Measurements from ENCODE around the gene ZNF778. TPM values are rescaled to one million over a fixed set of nuclear protein-coding genes. Genes with fewer than 3 reads are reported as not detected.

ZNF778 gene
- total RNA-seq, 1 experiment from 2014 or later = 8.8 TPM

DNA sequence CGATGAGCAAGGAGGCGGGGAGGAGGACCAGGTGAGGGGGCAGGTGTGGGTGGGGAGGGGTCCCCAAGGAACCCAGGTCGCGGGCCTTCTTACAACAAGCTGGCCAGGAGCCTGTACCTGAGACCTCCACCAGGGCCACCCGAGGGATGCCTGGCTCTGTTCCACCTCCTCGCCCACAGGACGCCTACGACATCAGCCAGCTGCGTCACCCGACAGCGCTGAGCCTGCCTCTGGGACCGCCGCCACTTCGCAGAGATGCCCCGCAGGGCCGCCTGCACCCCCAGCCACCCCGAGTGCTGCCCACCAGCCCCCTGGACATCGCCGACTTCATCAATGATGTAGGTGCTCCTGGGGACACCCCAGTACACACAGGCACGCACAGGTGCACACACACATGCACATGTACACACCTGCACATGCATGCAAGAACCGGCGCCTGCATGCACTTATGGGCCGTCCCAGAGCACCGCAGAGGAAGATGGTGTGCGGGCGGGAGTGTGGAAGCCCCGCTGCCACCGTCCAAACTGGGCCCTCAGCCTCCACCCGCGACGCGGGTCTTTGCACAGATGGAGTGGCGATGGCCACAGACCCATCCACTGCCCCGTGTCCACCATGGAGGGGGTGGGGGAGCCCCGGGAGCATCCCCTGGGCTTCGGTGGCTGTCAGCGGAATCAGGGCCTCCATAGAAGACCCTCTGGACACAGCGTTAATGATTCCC lies 23.8 kb upstream of the ZNF778 start:
- no peak for DNase-seq (ENCODE audit: low spot score)

DNA sequence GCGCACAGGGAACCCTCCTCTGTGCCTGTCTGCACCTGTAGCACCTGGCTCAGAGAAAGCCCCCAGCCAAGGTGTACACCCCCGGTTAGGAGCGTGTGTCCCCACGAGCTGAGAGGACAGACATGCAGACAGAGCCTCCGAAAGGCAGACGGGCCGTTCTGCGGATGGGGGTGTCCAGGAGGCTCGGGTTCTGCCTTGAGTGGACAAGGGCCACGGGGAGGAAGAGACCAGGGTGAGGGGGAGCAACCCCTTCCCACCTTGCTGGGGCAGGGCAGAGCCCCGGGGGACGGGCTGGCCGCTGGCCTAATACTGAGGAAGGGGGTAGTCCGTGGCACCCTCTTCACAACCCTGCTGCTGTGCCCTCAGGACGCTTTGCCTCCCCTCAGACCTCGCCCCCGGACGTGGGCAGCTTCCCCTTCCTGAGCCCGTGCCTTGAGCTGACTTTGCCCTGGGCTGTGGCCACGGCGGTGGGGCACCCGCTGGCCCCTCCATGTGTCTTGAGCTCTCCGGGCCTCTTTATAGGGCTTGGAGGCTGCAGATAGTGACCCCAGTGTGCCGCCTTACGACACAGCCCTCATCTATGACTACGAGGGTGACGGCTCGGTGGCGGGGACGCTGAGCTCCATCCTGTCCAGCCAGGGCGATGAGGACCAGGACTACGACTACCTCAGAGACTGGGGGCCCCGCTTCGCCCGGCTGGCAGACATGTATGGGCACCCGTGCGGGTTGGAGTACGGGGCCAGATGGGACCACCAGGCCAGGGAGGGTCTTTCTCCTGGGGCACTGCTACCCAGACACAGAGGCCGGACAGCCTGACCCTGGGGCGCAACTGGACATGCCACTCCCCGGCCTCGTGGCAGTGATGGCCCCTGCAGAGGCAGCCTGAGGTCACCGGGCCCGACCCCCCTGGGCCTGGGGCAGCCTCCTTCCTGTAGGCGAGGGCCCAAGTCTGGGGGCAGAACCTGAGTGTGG lies 22.9 kb upstream of the ZNF778 start:
- no peak for DNase-seq (ENCODE audit: low spot score)

DNA sequence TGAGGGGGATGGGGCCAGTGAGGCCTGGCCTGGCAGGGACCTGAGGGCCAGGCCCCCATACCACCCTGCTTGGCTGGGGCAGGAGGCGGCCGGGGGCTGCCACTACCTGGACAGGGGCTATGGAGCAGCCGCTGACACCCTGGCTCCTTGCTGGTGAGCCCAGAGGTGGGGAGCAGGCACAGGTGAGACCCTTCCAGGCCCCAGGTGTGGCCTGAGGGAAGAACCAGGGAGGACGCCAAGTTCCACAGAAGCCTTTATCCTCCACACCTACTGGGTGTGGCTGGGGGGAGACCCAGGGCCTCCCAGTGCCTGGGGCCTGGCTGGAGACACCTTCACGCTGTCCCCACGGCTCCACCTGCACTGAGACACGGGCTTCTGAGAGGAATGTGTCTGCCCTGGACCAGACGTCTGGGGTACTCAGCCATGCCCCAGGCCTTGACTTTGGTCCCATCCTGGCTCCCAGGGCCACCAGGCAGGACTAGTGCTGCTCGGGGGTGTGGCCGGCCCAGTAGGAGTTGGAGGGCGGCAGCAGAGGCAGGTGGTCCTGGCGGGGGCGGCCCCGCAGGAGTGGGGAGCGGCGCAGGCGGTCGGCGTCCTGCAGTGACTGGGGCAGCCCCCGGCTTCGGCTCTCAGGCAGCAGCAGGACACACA lies 21.9 kb upstream of the ZNF778 start:
- no peak for DNase-seq (ENCODE audit: low spot score)

DNA sequence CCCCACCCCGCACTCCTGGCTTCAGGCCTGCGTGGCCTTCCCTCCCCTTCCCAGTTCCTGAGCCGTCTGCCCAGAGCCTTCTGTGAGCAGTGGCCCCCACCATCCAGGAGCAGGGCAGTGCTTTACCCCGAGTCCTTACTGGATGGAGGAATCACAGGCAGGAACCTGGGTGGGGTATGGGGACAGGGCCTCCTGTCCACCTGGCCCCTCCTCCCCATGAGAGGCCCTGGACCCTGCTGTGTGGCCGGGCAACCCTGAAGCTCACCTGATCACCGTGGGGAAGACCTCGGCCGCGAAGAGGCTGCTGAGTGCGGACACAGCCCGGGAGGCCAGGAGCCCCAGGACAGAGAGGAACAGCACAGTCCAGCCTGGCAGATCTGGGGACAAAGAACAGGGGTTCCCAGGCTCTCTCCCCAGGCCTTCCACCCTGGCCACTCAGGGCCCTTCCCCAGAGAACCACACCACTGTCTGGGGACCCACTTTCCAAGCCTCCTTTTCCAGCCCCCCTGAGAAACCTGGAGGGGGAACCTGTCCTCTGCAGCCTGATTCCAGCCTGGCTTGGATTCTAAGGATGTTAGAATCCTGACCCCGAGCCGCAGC lies 20.4 kb upstream of the ZNF778 start:
- no peak for DNase-seq (ENCODE audit: low spot score)

DNA sequence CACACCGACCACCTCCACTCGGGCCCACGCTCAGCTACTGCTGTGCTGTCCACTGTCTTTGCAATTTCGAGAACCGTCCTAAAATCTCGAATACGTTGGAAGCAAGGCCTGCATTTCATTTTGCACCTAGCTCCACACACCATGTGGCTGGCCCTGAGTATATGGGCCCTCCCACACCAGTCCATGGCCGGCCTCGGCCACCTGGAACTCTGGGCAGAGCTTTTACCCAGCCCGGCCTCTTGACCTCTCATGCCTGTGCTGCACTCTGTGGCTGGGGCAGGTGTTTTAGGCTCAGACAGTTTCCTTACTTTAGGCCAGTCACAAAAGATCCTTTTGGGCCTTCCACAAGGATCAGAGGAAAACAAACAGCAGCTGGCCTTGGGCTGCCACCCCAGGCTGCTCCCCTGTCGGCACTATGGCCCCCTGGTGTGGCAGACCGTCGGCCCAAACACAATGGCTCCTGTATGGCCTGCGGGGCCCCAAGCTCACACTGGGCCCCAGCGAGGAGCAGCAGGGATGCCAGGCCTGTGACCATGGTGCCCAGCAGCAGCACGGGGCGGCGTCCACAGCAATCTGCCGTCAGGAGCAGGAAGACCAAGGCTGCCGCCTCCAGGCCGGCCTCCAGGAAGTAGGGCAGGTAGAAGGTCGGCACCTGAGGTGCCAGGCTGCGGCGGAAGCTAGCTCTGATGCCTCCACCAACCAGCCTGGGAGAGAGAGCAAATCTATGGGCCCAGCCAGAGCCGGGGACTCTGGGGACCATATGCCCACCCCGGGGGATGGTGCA lies 19.7 kb upstream of the ZNF778 start:
- peak; percentile 22 for DNase-seq (ENCODE audit: low spot score)

DNA sequence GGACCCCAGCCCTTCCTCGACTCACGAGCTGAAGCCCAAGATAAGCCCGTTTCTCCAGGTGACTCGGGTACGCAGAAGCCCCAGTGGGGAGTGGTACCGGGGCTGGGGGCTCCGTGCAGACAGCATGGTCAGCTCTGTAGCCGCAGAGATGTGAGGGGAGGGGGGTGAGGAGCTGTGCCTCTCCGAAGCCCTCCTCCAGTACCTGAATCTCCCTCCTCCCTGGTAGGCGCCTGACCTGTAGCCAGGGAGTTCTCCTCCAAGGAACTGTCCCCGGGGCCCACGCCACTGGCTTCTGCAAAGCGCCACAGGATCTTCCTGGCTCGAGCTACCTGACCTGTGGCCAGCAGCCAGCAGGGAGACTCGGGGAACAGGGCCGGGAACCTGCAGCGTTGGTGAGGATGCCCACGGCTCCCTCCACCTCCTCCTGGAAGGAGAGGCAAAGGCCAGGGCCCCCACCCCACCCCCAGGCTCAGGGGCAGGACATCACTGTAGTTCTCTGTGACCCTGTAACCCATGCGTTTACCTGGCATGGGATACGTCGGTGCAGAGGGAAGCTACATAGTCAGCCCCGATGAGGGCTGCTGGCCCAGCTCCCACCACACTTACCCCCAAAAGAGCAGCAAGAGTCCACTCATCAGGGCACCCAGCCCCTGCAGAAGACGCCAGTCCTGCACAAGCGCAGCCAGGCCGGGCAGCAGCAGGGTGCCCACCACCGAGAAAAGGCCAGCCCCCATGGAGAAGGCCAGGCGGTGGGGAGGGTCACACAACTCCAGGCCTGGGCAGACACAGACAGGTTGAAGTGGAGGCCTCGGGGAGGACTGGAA lies 18.9 kb upstream of the ZNF778 start:
- DNase-seq (ENCODE audit: low spot score) = no peak

DNA sequence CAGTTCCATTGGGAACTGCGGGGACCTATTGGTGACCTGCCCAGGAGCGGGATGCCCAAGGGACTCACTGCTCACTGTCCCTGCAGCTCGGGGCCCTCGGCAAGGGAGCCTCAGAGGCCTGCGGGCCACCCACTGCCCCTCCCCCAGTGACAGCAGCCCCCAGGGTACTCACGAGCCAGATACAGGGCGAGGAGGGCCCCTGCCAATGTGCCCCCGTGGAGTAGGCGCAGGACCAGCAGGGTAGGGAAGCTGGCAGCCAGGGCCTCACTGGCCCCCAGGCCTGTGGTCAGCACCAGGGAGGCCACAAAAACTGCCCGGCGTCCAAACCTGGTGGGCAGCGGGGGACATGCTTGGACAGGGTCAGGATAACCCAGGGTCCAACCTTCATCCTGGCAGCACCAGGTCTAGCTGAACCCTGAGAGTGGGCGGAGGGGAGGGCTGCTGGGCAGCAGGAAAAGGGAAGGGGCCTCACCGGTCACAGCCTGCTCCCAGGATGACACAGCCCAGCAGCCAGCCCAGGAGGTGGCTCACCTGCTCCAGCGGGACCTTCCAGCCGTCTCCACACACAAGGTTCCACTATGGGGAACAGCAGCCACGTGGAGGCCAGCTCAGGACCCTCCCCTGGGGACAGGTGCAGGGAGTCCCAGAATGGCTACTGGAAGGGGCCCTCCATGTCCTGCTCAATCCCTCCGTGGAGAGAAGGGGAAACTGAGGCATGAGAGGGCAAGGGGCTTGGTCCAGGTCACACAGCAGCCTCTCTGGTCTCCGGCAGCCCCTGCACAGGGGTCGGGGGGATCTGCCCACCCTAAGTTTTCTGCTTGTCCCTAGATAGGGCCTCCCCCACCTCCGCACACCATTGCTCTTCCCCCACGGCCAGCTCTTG lies 18.0 kb upstream of the ZNF778 start:
- DNase-seq (ENCODE audit: low spot score) = no peak

DNA sequence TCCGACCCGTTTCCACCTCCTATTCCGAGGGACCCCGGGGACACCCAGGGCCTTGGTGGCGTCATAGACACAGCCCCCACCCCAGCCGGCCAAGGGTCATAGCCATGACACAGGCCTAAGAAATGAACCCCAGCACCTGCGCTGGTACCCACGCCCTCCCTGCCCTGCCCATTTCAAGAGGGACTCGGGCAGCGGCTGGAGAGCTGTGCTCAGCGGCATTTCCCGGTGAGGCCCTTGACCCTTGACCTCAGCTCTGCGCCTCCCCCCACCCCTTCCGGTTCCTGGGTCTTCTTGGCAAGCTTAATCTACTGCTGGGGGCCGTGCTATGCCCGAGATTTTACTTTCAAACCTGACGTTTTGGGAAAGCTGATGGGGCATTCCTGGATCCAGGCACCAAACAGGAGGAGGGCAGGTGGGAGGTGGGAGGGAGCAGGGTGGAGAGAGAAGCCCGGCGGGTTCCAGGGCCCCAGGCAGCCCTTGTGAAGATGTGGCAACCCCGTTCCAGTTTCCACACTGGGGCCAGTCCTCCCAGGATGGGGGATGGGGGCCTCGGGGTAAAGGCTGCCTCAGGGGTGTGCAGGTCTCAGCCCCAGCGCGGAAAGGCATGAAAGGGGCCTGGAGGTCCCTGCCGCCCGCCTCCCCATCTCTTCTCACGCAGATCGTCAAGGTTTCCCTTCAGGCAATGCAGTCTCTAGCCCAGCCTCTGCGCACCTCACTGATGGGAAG lies 17.2 kb upstream of the ZNF778 start, which contains the start of gene SLC22A31:
Gene SLC22A31, minus strand, starts transcription at position 414 of the 726 bp plus-strand sequence. Its CDS starts 36 bp downstream, at position 378.
- DNase-seq (ENCODE audit: low spot score) = no peak

DNA sequence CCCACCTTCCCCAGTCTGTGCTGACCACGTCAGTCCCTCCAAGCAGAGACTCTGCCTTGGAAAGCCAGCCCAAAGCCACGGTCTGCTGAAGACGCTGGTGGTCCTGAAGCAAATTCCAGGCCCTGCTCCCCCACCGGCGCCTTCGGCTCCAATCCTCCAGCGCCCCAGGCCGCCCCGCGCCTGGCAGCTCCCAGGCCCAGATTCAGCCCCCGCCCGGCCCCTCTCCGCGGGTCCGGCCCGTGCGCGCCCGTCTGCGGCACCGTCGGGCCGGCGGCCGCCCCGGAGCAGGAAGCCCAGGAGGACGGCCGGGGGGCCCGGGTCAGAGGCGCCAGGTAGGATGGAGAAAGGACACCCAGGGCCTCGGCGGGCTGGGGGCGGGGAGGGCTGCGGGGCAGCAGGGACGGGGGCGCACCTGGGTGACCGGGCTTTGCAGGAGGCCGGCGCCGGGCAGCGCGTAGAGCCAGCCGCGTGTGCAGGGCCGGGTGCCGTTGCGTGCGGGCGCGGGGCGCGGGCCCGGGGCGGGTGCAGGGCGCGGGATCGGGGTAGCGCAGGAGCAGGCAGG lies 16.6 kb upstream of the ZNF778 start:
- DNase-seq (ENCODE audit: low spot score) = no peak

DNA sequence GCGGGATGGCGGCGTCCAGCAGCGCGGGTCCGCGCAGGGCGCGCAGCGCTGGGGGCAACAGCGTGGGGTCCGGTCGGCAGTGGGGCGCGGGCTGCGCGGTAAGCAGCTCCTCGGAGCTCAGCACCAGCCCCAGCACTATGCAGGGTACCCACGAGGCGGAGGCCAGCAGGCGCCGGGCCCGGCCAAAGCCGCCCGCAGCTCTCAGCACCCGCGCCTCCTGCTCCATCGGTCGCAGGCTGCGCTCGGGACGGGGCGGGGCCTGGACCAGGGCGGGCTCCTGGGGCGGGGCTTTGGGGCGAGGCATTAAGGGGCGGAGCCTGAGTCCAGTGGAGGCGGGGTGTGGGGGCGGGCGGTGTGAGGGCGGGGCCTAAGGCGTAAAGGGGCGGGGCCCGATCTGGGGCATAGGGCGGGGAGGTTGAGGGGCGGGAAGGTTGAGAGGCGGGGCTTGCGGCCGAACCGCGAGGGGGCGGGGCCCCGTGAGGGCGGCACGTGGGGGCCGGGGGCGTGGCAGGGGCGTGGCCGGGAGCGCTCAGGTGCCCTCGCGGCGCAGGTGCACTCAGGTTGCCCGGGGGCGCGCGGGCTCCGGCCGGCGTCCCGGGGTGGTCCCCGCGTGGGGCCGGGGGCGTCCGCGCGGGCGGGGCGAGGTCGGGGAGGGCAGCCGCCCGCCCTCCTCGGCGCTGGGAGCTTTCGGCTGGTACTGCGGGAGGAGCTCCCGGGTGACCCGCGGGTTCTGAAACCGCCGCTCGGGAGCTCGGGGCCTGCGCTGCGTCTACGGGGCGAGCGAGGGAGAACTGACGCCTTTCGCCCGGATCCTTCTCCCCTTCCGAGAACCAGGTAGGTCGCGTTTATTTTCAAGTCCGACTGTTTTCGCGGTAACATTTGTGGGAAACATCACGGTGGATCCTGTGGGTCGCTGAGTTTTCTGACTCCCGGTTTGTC lies 15.8 kb upstream of the ZNF778 start:
- no peak for DNase-seq (ENCODE audit: low spot score)

DNA sequence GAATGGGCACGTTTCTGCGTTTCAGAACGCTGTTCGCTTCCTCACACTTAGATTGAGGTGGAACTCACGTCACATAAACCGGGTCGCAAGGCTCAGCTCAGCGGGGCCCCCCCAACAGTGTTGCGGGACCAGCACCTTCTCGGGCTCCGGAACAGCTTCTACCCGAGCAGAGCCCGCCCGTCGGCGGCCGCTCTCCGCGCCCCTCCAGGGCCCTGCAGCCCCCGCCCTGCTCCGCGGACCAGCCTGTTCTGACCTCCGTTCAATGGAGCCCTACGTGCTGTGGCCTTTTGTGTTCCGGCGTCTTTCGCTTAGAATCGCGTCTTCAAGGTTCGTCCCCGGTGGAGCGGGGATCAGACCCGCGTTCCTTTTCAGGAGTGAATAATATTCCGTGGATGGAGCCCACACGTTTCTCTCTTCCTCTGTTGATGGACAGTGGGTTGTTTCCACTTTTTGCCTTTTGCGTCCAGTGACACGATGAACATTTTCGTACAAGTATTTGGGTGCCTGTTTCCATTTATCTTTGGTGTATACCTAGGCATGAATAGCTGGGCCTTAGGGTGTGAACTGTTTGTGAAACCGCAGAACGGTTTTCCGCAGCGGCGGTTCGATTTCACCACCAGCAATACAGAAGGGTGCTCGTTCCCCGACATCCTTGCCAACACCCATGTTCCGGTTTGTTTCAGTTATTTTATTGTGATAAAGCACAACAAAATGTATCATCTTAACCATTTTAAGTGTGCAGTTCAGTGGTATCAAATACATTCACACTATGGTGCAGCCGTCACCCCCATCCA lies 14.9 kb upstream of the ZNF778 start:
- no peak for DNase-seq (ENCODE audit: low spot score)

DNA sequence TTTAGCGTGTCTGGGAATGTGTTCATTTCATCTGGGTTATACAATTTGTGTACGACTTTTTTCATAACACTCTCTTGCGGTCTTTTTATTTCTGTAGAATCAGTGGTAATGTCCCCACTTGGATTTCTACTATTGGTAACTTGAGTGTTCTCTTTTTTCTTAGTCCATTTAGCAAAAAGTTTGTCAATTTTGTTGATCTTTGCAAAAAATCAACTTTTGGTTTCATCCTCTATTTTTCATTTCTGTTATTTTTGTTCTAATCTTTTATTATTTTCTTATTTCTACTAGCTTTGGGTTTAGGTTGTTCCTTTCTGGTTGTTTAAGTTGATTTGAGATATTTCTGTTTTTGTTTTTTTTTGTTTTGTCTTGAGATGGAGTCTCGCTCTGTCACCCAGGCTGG lies 9.5 kb upstream of the ZNF778 start:
- no peak for DNase-seq (ENCODE audit: low spot score)

DNA sequence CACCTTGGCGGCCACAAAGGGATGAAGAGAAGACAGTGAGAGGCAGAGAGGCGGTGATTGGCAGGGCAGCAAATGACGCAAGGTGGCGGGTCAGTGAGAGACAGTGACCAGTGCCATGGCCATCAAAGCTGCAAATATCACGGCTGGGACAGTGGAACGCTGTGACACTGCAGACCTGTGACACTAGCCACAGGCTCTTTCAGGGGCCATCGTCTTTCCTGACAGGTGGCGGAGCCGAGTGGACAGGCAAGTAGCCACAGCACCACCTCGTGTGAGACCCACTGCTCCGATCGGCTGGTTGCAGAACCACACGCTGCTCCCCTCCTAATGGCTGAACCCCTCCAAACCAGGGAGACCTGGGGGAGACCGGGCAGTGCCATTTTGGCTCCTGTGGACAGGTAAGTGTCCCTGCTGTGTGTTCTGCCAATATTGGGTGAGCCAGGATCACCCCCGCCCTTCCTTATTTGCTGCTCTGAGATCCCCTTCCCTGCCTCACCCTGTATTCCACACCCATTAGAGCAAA lies 7.9 kb upstream of the ZNF778 start:
- no peak for DNase-seq (ENCODE audit: low spot score)

DNA sequence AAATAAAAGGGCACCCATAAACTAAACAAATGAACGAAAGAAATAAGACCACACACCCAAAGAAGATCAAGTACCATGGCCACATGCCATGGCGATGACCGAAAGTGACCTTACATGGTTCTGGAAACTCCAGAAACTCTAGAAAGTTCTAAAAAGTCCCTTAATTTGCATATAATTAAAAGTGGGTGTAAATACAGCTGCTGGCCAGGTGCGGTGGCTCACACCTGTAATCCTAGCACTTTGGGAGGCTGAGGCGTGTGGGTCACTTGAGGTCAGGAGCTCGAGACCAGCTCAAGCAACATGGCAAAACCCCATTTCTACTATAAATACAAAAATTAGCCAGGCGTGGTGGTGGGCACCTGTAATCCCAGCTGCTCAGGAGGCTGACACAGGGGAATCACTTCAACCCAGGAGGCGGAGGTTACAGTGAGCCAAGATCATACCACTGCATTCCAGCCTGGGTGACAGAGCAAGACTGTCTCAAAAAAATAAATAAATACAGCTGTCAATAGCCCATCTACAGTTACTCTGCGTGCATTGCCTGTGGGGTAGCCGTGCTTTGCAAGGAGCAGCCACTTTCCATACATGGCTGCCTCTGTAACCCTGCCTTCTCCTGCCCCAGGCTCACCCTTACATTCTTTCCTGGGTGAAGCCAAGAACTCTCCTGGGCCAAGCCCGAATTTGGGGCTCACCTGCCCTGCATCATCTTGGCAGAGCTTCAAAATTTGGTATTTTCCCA lies 7.2 kb upstream of the ZNF778 start:
- DNase-seq (ENCODE audit: low spot score) = no peak

DNA sequence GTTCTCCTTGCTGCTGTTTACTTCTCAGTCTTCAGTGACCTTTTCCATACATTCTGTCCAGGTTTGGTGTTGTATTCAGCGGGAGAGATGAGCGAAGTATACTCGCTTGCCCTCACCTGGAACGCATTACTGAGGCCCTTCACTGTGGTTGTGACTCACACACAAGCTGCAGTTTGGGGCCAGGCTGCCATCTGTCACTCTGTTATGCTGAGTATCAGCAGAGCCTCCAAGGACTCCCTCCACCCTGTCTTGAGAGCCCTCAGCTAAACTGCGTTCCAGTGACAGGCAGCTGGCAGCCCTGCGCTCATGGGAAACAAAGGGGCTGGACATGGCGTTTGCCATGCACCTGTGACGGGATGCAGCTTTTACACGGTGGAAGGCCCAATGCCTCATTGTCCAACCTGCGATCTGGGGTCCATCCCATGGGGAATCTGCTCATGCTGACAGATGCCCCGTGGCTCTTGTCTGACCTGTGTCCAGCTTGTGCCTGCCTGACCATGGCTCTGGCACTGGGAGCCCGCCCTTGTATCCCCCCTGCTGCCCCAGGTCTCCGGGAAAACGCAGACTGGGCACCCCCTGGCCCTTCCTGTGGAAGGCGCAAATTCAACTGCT lies 6.5 kb upstream of the ZNF778 start:
- peak; percentile 10 for DNase-seq (ENCODE audit: low spot score)
